Stimulated activated CD8-positive, alpha-beta memory T cell treated with anti-CD3 and anti-CD28 coated beads, Interleukin-4, amount 100 ng/mL, for 24 hours (primary cell): ENCODE measurements around the gene NRP2.

Experiments used
- DNase-seq: peaks from one replicate; pipeline ENCODE4 v3.0.0-alpha.2; 2020; ENCODE audit warnings: low read depth

The NRP2 gene

DNA sequence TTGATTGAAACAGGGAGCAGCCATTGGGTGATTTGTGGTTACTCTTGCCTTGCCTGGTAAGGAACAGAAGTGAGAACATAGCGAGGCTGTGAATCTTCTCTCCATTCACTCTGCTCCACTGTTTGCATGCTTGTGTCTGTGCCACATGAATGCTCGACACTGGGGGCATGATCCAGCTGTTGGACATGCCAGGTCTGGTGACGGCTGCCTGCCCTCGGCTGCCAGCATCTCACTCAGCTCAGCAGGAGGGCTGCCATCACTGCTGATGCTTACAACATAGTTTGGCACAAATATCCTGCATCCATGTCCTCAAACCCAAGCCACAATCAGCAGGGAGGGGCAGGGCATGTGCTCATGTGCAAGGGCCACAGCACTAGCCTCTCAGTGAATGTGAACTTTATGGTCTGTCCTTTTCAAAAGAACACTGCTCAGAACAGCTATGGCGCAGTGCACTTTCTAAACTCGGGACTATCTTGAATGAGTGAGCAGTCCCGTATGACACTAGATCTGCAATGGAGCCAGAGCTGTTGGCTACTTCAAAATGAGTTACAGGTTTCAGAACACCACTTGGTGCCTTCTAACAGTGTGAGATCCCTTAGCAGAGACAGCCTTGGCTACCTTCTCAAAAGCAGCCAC is 126.3 kb downstream of the NRP2 start:
- no peak for DNase-seq

DNA sequence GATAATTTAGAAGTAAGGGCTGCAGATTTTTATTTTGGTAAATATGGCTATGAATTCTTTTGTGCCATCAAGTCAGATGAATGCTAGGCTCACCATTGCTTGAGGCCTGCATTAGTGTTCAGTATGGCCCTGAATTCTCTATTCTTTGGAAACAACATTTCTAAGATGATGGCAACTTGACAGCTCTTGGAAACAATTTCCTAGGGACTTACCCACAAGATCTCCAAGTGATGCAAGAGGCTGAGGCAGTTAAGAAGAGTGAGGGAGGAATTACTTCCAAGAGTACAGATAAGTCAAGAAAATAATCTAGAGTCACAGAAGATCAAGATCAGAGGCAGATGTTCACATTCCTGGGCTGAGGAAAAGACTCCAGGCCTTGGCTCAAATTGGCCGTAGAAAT is 129.1 kb downstream of the NRP2 start:
- DNase-seq, result no peak

DNA sequence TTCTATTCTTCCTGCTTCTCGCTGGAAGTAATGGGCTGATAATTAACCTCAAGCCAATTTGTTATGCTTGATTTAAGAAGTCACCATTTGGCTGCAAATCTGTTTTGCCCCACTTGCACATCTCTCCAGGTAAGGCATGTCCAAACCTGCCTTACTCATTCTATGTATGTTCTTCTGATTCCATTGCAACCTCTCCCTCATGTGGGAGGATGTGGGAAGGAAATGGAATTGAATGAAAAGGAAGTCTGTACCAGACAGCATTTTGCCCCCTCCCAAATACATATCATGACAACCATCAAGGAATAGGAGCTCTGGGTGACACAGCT is 131.7 kb downstream of the NRP2 start:
- no peak for DNase-seq

DNA sequence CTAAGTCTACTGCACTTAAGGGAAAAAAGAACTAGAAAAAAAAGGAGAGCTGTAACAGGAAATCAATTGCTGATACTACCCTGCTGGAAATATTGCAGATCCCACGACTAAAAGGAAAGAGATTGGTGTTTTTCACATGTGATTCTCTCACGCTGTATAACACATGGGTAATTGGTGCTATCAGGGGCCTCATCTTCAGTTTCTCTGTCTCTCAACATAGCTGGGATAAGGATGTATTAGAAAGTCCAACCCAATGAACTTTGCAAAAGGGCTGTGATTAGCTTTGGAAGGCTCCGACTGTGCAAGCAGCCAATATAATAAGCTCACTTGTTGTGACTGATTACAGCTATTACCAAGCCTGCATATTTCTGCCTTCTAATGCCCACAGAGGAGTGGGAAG is 133.4 kb downstream of the NRP2 start:
- no peak for DNase-seq

DNA sequence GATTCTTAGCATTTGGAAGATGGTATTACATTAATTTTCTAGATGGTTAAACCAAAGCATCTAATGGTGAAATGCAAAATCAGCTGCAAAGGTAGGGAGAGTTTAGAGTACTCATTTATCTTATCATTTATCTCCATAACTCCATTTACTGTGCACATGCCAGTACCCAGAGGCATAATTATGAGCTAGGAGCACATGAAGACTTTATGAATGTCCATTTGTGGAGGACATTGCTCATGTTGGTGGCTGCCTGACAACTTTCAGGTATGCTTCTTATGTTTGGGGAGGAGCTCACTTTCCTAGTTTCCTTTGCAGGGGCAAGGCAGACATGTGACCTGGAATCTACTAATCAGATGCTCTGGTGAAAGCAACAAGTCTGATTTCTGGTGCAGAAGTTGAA is 134.0 kb downstream of the NRP2 start:
- no peak for DNase-seq

DNA sequence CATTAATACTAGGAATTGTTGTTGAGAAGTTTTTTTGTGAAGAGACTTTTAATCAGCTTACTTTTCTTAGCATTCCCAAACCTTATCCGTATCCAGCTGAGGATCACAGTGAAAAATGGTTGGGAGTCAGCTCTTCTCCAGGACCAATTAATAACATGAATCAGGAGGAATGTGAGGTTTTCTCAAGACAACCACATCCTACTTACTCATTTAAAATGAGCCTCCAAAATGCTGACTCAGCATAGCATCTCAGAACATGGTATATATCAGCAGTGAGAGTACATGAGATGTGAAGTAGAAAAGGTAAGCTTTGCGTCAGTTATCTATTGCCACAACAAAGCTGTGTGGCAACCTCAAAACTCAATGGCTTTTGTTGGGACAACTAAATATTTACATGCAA is 140.3 kb downstream of the NRP2 start:
- no peak for DNase-seq

DNA sequence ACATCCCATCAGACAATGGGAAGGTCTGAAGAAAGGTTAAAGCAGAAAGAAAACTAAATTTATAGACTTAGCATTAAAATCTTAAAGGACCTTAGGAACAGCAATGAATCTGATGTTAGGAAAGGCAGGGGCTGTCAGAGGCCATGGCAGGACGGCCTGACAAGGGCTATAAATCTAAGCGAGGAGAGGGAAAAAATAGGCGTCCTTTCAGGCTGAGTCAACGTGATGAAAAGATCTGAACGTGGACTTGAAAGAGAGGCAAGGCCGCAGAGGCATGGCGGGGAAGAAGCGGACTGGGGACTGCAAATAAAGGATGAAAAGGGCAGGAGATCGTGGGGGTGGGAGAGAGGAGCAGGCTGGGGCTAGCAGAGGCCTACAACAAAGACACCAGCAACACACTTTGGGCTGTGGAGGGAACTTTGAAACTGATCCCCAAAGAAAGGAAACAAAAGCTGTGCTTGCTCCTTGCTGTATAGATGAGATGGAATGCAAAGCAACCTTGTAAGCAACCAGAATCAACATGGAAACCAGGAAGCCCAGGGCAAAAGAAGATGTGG is 145.6 kb downstream of the NRP2 start:
- DNase-seq, result no peak

DNA sequence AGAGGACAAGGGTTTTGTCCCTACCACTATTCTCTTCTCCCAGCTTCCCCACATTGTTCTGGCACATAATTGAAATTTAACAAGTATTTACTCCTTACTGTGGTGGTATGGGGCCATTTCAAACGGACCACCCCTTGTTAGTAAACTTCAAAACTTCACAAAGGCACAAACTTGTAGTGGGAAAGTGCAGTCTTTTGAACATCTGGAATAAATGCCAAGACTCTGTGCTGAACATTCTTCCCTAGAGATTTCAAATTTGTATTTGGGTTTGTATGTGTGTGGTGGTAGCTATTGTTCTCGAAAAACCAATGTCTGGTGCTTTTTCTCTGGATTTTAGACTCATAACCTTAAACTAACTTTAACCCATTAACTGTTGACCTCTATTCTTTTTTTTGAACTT is 151.6 kb downstream of the NRP2 start:
- DNase-seq, result no peak

DNA sequence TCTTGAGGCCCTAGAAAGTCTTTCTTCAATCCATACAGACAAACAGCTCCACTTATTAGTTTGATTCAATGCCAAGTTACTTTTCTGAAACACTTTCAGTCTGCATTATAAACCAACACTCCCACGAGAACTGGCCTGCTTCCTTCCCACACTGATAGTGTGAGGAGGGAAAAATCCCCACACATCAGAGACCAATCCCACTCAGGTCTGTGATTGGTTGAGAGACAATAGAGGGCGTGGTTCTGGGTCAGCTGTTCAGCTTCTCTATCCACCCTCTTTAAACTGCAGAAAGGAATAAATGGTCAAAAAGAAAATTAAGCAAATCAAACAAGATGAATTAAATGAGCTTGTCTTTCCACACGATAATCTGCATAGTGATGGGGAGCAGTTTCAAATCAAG is 152.5 kb downstream of the NRP2 start:
- DNase-seq, result no peak

DNA sequence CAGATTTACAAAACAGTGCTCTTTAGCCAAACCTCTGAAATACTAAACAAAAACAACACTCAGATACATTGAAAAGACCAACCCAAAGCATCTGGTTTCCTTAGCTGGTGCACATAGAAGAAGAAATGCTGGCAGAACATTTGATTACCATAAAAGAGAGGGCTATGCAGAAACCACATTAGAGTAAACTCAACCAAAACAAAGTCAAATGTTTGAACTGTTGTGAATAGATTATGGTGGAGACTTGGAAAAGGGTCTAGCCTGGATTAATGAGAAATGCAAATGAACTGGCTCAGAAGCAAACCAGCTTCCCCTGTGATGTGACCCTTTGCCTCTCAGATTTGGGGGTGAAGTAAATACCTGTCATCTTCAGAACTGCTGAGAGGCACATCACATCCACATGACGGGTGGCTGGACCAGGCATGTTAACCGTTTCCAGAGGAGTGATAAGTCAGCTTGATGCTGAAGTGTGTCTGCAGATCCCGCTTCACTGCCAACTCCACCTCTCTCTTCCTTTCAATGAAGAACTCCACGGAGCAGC is 153.0 kb downstream of the NRP2 start:
- no peak for DNase-seq

DNA sequence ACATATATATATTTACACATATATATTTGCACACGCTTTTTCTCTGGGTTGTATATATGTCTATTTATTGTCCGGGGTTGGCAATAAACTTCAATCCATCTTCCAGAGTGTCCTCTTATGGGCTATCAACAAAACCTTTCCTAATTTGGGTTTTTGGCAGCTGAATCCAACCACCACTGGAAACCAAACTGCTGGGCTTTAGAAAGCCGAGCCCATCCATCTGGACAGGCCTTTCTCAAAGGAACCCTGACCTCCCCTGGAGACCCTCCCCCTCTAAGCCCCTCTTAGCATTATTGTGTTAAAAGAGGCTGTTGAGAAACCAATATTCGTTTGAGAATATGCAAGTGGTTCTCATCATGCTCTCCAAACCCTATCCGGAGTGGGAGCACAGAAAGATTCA is 153.6 kb downstream of the NRP2 start:
- DNase-seq, result no peak

DNA sequence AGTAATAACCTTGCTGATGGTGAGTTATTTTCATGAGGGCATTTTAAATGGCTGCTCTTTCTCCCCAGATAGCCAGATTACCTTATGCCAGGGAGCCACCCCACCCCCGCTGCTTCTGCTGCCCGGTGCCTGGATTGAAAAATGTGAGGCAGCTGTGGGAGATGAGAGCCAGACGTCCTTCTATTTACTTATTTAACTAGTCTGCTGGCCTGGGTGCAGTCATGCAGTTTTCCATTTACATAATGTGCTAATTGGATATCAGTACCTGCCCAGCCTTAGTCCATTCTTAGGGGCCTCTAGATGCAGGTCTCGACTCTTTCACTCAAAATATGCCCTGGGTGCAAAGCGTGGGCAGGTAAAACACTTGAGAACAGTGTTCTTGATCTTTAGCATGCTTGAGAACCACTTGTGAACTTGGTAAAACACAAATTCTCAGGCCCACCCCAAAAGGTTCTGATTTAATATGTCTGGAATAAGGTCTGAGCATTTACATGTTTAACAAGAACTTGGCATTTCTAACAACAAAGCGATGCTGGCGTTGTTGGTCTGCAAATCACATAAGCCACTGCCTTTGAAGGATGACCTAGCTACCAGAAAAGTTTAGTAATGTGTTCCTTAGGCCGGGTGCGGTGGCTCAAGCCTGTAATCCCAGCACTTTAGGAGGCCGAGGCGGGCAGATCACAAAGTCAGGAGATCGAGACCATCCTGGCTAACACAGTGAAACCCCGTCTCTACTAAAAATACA is 154.3 kb downstream of the NRP2 start:
- no peak for DNase-seq

DNA sequence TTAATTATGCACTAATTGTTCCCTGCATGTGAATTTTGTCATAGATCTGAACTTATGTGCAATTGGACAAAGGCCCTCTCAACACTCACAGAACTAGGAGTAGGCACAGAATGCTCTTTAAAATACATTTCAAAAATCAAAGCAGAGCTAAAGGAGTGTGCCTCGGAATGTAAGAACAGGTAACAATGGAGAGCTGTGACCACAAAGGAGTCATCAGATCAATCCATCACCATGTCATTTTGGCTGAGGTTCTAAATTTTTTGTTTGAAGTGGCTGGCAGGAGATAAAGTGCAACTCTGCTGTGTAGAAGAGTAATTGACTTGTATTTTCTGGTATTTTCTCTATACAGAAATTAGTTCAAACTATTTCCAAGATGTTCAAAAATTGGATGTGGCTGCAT is 155.4 kb downstream of the NRP2 start:
- no peak for DNase-seq

DNA sequence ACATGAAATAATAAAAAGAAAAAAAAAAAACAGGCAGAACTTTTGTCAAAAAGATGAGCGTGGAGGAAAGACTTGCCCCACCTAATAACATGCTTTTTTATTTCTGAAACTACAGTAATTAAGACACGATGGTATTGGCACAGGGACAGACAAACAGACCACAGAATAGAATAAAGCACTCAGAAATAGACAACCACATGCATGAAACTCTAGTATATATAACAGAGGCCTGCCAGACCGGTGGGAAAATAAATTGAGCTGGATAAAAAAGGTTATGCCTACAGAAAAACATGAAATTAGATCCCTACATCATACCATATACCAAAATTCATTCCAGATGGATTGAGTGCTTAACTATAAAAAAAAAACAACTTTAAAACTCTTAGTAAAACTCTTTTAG is 163.1 kb downstream of the NRP2 start:
- DNase-seq, result no peak
